HG03025 (cell line): ENCODE data around the gene STAMBPL1.
"Not testable (repeated sequence)": the region's sequence is repeated elsewhere in the genome, so short reads cannot be mapped to it uniquely, and the experiment has no call there.

ENCODE experiments used
- ATAC-seq: cut with Tn5 transposase; IDR thresholded peaks from one replicate; pipeline ENCODE4 v1.9.1; 2021; ENCODE audit warnings: mild to moderate bottlenecking, moderate library complexity; ENCODE audit not compliant: unreplicated experiment, low FRiP score

The STAMBPL1 gene

DNA sequence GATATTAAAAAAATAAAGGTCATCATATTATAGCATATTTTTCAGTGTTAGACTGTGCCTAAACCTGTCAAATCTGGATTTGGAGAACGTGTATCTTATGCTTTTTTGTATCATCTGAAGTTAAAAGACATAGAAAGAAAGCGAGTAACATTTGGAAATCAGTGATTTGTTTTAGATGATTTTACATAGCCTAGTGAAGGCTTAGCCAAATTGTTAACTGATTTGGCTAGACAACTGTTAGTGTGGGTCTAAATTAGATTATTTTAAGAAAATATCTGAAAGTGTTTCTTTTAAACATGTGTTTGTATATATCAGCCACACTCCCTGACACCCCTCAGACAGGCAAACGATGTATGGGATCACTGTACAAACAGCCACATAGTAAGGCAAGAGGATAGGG lies 36.9 kb downstream of the STAMBPL1 start:
- ATAC-seq, result no peak

DNA sequence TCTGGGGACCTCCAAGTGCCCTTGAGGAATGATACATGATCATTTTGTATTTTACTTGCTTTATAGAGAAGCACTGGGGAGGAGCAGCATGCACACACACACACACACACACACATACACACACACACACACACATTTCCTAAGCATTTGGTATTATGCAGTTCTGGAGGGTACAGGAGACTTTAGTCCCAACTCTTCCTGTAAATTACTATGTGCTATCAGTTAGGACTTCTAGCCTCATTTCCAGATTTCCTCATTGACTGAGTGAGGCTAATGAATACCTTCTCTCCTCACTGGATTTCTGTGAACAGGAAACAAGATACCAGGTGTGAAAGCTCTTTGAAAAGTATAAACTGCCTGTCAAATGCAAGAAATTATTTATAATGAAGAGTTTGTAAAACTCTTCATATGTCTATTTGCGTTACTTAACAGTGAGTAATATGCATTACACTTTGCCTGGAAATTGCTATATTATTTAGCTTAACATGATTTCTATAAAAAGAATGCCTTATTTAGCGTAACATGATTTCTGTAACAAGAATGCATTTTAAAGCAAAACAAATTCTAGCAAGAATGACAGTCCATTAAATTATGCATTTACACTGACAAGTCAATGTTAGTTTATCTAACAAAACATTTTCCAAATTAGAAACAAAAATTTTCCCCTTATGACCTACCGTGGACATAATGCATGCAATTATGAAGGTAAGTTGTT lies 38.3 kb downstream of the STAMBPL1 start:
- ATAC-seq, result no peak

DNA sequence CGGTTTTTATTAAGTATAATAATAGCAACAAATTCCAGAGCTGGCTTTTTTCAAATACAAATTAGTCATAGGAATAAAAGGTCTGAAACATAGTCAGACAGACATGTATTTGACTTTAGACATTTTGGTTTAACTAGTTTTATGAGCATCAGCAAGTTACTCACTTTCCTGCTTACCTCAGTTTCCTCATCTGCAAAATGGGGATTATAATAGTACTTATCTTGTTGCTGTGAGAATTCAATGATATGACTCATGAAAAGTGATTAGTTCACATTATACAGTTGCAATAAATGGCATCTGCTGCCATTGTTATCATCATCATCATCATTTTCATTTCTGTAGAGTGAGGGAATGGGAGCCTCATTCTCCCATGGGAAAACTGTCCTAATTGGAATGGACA lies 39.0 kb downstream of the STAMBPL1 start:
- no peak for ATAC-seq

DNA sequence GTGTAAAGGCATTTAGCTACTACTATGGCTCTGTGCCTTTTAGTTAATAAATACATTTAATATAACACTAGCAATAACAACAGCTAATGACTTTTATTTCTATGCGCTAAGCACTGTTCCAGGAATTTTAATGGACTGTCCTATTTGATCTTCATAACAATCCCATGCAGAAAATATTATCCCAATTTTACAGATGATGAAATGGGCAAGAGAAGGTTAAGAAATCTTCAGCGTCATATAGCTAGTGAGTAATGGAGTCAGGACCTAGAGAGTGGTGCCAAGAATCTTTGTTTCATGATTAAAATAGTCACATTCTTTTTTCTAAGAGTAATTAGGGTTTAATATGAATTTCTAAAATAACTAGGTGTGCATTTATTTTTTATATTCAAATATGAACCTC lies 40.2 kb downstream of the STAMBPL1 start:
- no peak for ATAC-seq

DNA sequence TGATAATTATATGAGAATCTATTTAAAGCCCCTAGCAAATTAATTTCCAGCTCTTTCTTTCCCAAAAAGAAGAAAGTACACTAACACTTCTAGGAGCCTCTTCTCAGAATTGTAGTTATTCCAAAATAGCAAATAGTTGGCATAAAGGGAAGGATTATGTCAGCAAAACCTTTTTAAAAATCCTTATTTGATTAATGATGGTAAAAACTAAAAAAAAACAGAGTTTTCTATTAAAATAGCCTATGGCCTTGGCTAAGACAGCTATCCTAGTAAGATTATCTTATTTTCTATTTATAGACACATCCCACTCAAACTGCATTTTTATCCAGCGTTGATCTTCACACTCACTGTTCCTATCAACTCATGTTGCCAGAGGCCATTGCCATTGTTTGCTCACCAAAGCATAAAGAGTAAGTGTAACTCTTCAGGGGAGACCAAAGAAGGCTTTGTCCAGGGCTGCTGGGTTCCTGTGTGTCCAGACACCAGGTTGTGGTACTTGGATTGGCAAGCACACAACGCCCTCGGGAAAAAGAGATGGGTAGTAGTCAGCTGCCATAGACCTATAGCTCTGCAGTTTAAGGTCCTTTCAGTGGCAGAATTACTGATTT lies 41.0 kb downstream of the STAMBPL1 start:
- ATAC-seq, result no peak

DNA sequence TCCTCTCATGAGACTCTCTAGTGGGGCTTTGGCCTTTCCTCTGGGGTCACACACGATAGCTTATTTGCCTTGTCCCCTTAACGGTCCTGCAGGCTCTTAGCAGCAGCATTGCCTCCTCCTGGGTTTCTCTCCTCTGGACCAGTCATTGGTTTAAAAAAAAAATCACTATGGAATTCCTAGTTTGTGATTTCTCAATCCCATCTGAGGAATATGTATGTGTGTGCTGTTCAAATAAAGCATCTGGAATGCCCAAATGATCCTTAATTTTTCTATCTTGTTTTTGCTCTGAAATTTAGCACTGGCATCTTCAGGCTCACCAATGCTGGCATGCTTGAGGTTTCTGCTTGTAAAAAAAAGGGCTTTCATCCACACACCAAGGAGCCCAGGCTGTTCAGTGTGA lies 42.0 kb downstream of the STAMBPL1 start:
- no peak for ATAC-seq

DNA sequence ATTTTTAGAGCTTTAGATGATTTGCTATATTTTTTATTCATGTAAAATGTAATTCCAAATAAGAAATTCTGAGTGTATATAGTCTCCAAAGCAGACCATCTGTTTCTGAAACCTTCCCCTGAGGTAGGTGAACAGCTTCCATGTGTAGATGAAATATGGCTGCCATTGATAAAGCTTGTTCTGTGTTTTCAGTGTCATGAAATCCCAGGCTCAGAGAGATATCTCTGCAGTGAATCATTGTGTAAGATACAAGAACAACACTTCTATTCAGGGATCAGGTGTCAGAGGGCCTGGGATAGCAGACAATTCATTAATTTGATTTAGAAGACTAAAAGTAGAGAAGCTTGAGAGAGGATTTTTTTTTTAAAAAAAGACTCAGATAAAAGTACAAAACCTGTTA lies 43.5 kb downstream of the STAMBPL1 start:
- no peak for ATAC-seq

DNA sequence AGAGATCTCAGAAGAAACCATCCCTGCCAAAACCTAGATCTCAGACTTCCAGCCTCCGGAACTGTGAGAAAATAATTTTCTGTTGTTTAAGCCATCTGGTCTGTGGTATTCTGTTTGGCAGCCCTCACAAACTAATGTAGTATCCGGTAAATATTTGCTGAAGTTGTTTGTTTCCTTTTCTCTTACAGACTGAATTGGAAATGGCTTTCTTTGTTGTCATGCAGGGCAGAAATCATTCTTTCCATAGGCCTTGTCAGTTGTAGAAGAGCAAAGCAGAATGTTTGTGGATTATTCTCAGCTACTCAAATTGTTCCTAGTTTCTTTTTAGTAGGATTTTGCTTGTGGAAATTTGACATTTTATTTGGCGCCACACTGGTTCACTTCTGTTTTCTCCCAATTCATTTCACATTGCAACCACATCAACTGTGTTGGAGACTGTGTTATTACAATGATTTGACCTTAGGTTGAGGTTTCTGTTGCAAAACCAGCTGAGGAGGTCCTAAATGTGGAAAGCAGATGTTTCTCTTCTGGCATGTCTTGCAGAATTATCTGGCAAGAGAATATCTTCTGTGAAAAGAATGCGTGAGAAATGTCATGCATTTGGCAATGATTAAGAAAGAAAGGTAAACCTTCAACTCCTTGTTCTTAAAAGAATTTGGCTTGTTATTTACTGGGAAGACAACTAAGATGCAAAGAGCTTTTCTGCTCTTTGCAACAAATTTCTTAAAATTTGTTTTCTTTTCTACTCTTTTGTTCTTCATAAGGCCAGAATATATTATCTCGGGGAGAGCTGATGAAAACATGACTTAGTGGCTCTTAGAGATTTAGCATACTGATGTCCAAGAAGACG lies 46.7 kb downstream of the STAMBPL1 start:
- no peak for ATAC-seq

DNA sequence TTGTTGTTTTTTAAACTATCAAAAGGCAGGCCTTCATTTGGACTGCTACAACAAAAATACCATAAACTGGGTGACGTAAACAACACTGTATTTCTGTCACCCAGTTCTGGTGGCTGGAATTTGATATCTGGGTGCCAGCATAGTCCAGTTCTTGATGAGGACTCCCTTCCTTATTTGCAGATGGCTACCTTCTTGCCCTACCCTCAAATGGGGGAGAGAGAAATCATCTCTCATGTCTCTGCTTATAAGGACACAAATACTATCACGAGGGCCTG lies 47.3 kb downstream of the STAMBPL1 start:
- ATAC-seq, result no peak

DNA sequence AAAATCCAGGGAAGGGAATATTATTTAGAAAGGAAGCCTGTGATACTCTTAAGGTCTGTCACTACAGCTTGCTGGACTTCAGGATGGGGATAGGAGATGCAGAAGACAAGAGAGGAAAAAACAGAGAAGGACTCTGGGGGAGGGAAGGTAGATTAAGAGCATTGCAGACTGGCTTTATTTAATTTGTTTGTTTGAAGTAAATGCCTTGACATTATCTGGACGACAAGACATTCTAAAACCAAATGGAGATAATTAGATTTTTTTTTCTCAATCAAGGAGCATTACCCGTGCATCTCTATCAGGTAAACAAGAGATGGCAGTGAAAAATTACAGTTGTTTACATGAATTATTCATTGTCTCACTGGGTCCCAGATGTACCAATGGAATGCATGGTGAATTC lies 48.2 kb downstream of the STAMBPL1 start:
- ATAC-seq, result no peak

DNA sequence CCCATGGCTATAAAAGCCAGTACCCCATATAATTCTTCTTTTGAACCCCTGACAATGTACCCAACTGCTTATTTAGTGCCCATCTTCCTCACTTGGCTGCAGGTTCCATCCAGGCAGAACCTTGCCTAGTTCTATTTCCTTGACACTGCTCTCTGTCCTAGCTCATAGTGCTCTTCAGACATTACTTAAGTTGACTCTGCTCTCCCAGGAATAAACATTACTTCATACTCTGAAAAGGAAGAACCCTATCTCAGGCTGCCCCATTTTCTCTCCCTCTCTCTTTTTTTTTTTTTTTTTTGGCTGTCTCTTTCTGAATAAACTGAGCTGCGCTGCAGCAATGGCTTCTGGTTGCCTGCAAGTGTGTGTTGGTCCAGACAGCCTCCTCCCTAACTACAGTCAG lies 51.5 kb downstream of the STAMBPL1 start:
- no peak for ATAC-seq

DNA sequence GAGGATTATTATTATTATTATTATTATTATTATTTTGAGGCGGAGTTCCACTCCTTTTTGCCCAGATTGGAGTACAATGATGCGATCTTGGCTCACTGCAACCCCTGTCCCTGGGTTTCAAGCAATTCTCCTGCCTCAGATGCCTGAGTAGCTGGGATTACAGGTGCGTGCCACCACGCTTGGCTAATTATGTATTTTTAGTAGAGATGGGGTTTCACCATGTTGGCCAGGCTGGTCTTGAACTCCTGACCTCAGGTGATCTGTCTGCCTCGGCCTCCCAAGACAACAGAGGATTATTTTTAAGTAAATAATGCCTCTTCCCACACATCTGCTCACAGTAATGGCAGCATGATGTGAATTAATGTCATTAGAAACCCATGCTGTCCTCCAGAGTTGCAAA lies 52.0 kb downstream of the STAMBPL1 start:
- ATAC-seq, result not testable (repeated sequence)

DNA sequence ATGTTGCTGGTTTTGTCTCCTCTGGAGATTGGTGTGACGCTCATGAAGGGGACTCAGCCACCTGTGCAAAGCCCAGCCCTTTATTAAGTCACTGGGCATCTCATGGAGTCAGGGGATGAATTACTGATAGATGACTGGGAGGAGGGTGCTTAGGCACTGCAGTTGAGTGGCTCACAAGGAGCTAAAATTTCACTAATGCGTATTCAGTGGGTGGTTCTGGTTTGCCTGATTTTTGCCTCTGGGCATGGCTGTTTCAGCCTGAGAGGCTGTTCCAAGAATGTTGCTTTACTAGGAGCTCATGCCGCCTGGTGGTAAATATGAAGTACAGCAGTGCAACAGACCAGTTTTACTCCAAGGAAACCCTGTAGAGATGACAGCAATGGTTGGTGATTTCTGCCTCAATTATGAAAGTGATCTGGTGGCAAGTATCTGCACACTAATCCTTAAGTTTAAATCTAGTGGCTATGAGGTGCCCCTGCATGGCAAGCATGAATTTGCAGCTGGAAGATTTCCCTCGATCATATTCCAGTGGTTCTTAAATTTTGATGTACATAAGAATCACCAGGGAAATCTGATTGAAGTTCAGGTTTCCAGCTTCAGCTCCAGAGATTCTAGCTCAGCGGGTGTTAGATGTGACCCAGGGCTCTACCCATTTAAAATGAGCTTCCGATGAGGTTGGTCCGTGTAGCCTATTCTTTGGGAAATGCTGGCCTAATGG lies 52.7 kb downstream of the STAMBPL1 start:
- ATAC-seq, result no peak

DNA sequence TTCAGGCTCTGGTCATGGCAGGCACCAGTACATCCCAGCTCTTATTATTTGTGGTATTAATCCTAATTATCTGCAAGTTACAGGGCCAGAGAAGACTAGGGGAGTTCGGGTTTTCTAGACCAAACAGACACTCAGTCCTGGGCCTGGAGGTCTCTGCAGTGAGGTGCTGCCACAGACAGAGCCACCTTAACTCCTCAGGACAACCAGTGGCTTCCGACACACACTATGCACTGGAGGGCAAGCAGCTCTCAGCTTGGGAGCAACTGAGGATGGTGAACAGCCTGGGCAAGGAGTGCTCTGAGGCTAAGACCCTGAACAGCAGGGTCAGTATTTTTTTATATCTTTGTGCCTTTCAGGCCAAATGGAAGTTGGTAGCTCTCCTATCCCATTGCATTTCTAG lies 53.5 kb downstream of the STAMBPL1 start:
- ATAC-seq, result no peak

DNA sequence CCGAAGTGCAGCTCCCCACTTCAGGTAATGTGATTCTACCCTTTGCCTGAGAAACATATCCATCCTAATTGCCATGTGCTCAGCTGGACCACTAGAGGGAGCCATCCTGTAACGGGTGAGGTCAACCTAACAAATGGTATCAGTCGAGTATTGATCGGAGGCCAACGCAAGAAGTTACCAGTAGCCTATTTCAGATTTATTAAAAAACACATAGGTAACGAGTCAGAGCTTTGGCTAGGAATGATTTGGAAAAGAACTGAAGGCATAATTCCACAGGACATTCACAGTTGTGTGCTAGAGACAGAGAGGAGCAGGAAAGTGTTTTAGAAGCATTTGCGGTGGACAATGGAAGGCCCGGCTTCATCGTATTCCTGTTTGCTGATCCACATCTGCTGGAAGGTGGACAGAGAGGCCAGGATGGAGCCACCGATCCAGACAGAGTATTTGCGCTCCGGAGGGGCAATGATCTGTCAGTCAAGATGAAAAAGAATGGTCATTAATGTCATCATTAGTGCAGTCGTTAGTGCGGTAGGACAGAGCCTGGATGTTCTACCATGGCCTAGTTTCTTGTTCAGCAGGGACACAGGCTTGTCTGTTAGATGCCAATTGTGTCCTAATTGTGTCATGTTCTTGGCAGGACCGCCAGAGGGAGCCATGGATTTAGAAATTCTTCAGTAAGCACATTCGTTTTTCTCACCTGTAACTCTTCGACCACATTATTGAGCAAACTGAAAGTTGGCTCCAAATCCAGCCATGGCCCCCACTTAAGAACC lies 55.0 kb downstream of the STAMBPL1 start:
- no peak for ATAC-seq

DNA sequence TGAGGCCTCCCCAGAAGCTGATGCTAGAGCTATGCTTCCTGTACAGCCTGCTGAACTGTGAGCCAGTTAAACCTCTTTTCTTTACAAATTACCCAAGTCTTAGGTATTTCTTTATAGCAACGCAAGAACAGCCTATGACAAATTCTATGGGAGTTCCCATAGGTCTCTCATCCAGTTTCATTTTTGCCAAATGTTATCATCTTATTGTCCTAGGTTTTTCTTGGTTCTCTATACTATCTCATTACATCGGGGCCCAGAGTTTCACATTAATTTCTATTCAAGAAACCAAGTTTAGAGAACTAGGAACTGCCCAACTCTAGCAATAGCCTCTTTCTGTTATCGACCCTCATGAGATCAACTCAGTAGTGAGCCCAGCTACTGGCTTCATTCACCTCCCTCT lies 56.6 kb downstream of the STAMBPL1 start:
- ATAC-seq, result no peak

DNA sequence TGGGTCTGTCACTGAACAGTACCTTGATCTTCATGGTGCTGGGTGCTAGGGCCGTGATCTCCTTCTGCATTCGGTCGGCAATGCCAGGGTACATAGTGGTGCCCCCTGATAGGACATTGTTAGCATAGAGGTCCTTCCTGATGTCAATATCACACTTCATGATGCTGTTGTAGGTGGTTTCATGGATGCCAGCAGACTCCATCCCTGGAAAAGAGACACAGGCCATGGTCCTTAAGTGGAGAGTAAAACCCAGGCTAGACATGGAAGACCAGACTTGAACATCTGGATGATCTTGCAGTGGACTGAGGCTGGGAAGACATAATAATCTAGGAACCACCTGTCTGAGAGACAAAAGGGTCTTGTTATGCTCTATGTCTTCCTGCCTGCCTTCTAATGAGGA lies 58.0 kb downstream of the STAMBPL1 start:
- no peak for ATAC-seq

DNA sequence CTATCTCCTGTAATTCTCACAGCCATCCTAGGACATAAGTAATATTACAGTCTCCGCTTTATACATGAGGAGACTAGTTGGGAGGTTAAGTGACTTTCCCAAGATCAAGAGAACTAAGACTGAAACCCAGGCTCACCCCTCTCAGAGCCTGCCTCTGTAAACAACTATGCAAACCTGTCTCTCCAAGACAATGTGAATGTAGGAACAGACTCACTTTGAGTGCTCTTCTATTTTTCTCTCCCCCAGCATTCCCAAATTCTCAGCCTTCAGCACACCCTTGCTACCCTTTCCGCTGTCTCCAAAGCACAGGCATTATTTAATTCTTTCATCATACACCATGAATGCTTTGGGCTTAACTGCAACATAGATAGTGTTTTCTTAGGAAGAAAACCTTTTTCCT lies 58.9 kb downstream of the STAMBPL1 start:
- ATAC-seq, result no peak

DNA sequence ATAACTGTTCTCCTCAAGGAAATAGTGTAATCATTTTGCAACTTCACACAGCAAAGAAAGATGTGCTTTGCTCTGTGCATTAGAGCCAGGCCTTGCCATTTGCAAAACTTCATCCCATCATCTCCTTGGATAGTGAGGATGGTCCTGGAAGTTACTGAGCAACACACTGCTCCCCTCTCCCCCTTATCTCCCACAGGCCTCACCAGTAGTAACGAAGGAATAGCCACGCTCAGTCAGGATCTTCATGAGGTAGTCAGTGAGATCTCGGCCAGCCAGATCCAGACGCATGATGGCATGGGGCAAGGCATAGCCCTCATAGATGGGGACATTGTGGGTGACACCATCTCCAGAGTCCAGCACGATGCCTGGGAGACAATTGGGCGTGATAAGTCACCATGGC lies 61.0 kb downstream of the STAMBPL1 start:
- ATAC-seq, result no peak

DNA sequence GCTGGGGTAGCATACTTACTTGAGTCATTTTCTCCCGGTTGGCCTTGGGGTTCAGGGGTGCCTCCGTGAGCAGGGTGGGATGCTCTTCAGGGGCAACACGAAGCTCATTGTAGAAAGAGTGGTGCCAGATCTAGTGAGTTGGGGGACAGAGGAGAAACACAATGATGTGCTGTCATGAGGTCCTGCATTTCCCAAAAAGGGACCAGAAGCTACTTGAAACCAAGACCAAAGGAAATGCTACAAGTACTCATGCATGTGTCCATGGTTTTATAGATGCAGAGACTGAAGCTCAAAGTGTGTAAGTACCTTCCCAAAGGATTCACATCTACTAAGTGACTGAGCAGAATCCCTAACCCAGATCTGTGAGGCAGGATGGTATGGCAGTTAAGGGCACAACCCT lies 63.7 kb downstream of the STAMBPL1 start:
- no peak for ATAC-seq

DNA sequence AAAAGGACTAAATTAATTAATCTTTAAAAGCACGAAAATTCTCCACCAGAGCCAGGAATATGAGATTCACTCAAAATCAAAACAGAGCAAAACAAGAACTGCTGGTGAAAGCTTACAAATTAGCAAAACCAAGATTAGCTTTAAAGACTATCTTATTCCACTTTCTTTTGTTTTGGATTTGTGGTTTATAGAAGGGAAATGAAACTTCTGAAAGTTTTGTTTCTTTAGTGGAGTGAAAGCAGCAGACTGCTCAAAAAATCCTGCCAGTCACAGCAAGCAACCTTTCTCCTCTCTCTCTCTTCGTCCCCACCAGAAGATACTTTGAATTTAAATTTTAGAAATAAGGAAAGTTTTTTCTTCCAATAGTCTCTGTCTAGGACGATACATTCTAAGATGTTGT lies 64.8 kb downstream of the STAMBPL1 start:
- no peak for ATAC-seq
